ENCODE results near the gene DIPK1A.

- TF ChIP-seq CTCF (IDR thresholded peaks at IDR 0.05) = no peak
- TF ChIP-seq POLR2A (IDR thresholded peaks at IDR 0.05) = no peak
Observed at GRCh38 chr1:92854101-92854785, 107.0 kb downstream of the DIPK1A start.
